Endodermal cell (in vitro differentiated cells): ENCODE data around the gene CAMSAP1. TPM values are rescaled to one million over a fixed set of nuclear protein-coding genes. Genes with fewer than 3 reads are reported as not detected.

ENCODE experiments used
- DNase-seq: peaks from one replicate; pipeline ENCODE4 v3.0.0-alpha.2; 2017
- H3K27ac ChIP-seq: 2 replicates; pipeline ENCODE4 v1.5.1; 2013; ENCODE audit warnings: mild to moderate bottlenecking, low read depth, low read length, moderate library complexity
- H3K27me3 ChIP-seq: 2 replicates; pipeline ENCODE4 v1.6.1; 2013; ENCODE audit warnings: mild to moderate bottlenecking, low read length, moderate library complexity; ENCODE audit not compliant: insufficient read depth, control insufficient read depth, poor library complexity, severe bottlenecking
- H3K36me3 ChIP-seq: 2 replicates; pipeline ENCODE4 v1.7.0; 2013; ENCODE audit warnings: mild to moderate bottlenecking, low read length, moderate library complexity; ENCODE audit not compliant: control insufficient read depth, insufficient read depth
- H3K4me1 ChIP-seq: one replicate; pipeline ENCODE4 v1.7.0; 2013; ENCODE audit warnings: low read length; ENCODE audit not compliant: control insufficient read depth, insufficient read depth
- H3K4me3 ChIP-seq: 2 replicates; pipeline ENCODE4 v1.5.1; 2013; ENCODE audit warnings: mild to moderate bottlenecking, low read length, moderate library complexity
- H3K9ac ChIP-seq: 2 replicates; pipeline ENCODE4 v1.6.1; 2013; ENCODE audit warnings: mild to moderate bottlenecking, low read length, moderate library complexity; ENCODE audit not compliant: poor library complexity, severe bottlenecking; ENCODE audit errors: extremely low read depth
- H3K9me3 ChIP-seq: 2 replicates; pipeline ENCODE4 v1.6.1; 2013; ENCODE audit warnings: mild to moderate bottlenecking, low read length, moderate library complexity; ENCODE audit not compliant: control insufficient read depth
- H3K27ac Mint-ChIP-seq: 2 replicates; pipeline ENCODE4 v1.8.0; 2020; ENCODE audit warnings: mixed read lengths
- H3K27me3 Mint-ChIP-seq: 2 replicates; pipeline ENCODE4 v1.8.0; 2021; ENCODE audit warnings: mild to moderate bottlenecking, mixed read lengths; ENCODE audit not compliant: insufficient read depth
- H3K36me3 Mint-ChIP-seq: 2 replicates; pipeline ENCODE4 v1.8.0; 2020; ENCODE audit warnings: low read depth, mixed read lengths
- H3K4me1 Mint-ChIP-seq: 2 replicates; pipeline ENCODE4 v1.8.0; 2020; ENCODE audit warnings: mixed read lengths
- H3K4me3 Mint-ChIP-seq: 2 replicates; pipeline ENCODE4 v1.8.0; 2020; ENCODE audit warnings: mild to moderate bottlenecking, moderate library complexity, mixed read lengths
- H3K9me3 Mint-ChIP-seq: 2 replicates; pipeline ENCODE4 v1.8.0; 2020; ENCODE audit warnings: mild to moderate bottlenecking, mixed read lengths
- WGBS, 2 experiments: methylation state at CpG; one replicate each; pipeline versions ENCODE4 v1.1.5 to v1.1.7; 2013; ENCODE audit warnings: missing lambda C conversion rate in 2 of 2, mixed read lengths in 1 of 2; ENCODE audit not compliant: insufficient coverage in 1 of 2, insufficient read length in 1 of 2; 5-methylcytosine and 5-hydroxymethylcytosine counted together
- total RNA-seq, 2 donors: library from RNA; stranded (reverse); fragmentation: NEBNext Ultra II Directional in 1 of 2; extraction: Animal tissue kit (Norgen Biotek cat#: 25700) in 1 of 2; gene quantifications; 2 replicates in 1 of 2; 3 replicates in 1 of 2; pipeline ENCODE4 v1.2.1, GENCODE V29; 2021
- TF ChIP-seq, protein P1 (sequence below): fragments of 200-600 bp; sonication (generic); conservative IDR thresholded peaks from 2 replicates; pipeline ENCODE4 v1.5.0; 2021; ENCODE audit warnings: antibody characterized with exemption, mild to moderate bottlenecking

Gene CAMSAP1
- total RNA-seq, 2 donors from 2014 or later: 40.1 to 43.1 TPM

- Mint-ChIP-seq H3K4me1 (peaks cover 24% of the 10 kb centered on the region), H3K27ac (no peak overlapping the region), H3K9me3 (peaks cover 25% of the 10 kb centered on the region), H3K27me3 (no peaks in the 10 kb centered on the region), H3K4me3 (no peak overlapping the region), H3K36me3 (peaks cover 49% of the 10 kb centered on the region)
- no peak overlapping the region for H3K9ac ChIP-seq
- DNase-seq: no peak
- no peak overlapping the region for H3K27ac ChIP-seq
- TF ChIP-seq, protein P1, sequence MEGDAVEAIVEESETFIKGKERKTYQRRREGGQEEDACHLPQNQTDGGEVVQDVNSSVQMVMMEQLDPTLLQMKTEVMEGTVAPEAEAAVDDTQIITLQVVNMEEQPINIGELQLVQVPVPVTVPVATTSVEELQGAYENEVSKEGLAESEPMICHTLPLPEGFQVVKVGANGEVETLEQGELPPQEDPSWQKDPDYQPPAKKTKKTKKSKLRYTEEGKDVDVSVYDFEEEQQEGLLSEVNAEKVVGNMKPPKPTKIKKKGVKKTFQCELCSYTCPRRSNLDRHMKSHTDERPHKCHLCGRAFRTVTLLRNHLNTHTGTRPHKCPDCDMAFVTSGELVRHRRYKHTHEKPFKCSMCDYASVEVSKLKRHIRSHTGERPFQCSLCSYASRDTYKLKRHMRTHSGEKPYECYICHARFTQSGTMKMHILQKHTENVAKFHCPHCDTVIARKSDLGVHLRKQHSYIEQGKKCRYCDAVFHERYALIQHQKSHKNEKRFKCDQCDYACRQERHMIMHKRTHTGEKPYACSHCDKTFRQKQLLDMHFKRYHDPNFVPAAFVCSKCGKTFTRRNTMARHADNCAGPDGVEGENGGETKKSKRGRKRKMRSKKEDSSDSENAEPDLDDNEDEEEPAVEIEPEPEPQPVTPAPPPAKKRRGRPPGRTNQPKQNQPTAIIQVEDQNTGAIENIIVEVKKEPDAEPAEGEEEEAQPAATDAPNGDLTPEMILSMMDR: no peak
- H3K27me3 ChIP-seq: no peaks in the 10 kb centered on the region
- H3K9me3 ChIP-seq: peaks cover 15% of the 10 kb centered on the region
- H3K4me3 ChIP-seq: no peak overlapping the region
- WGBS, 2 experiments: 72 to 73% methylated on average over 3 of the region's 3 CpGs
- peaks cover 32% of the 10 kb centered on the region for H3K36me3 ChIP-seq
- H3K4me1 ChIP-seq: peaks cover 3% of the 10 kb centered on the region
Observed at GRCh38 chr9:135903358-135903656, 4.0 kb downstream of the CAMSAP1 start.

- H3K27me3 Mint-ChIP-seq: no peaks in the 10 kb centered on the region
- H3K36me3 ChIP-seq: peaks cover 36% of the 10 kb centered on the region
- WGBS, 2 experiments: 93 to 97% methylated on average over 11 to 12 of the region's 12 CpGs
- H3K9me3 ChIP-seq: peaks cover 20% of the 10 kb centered on the region
- TF ChIP-seq, protein P1: no peak
- peaks cover 54% of the 10 kb centered on the region for H3K36me3 Mint-ChIP-seq
- H3K9me3 Mint-ChIP-seq: peaks cover 25% of the 10 kb centered on the region
- H3K9ac ChIP-seq: no peak overlapping the region
- peaks cover 24% of the 10 kb centered on the region for H3K4me1 Mint-ChIP-seq
- H3K27ac ChIP-seq: no peak overlapping the region
- peaks cover 3% of the 10 kb centered on the region for H3K4me1 ChIP-seq
- DNase-seq: no peak
- no peak overlapping the region for H3K27ac Mint-ChIP-seq
- H3K4me3 Mint-ChIP-seq: no peak overlapping the region
- H3K27me3 ChIP-seq: no peaks in the 10 kb centered on the region
- no peak overlapping the region for H3K4me3 ChIP-seq
Observed at GRCh38 chr9:135902655-135903357, 4.5 kb downstream of the CAMSAP1 start.

DNA sequence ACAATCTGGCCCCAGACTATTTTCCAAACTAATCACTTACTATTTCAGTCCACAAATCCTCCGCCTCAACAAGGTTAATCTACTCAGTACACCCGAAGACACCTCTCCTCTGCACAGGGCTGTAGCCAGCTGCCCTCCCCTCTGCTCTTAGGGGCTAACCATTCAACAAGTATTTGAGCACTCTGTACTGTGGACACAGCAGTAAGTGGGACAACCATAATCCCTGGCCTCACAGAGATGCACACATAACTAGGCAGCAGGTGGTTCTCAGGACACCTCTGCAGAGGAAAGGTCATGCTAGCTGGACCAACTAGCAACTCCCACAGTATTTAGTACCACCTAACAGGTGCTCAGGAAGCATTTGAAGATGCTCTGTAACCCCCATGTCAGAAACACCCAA lies 5.5 kb downstream of the CAMSAP1 start:
- no peak for DNase-seq
- peaks cover 24% of the 10 kb centered on the region for H3K4me1 Mint-ChIP-seq
- H3K27me3 Mint-ChIP-seq: no peaks in the 10 kb centered on the region
- TF ChIP-seq, protein P1: no peak
- H3K9me3 Mint-ChIP-seq: peaks cover 25% of the 10 kb centered on the region
- H3K36me3 Mint-ChIP-seq: peaks cover 59% of the 10 kb centered on the region
- H3K4me3 ChIP-seq: no peak overlapping the region
- 84 to 92% methylated on average over 2 of the region's 2 CpGs for WGBS, 2 experiments
- peaks cover 25% of the 10 kb centered on the region for H3K9me3 ChIP-seq
- no peak overlapping the region for H3K4me3 Mint-ChIP-seq
- no peak overlapping the region for H3K27ac ChIP-seq
- peaks cover 43% of the 10 kb centered on the region for H3K36me3 ChIP-seq
- peaks cover 3% of the 10 kb centered on the region for H3K4me1 ChIP-seq
- H3K9ac ChIP-seq: no peak overlapping the region
- H3K27me3 ChIP-seq: no peaks in the 10 kb centered on the region
- H3K27ac Mint-ChIP-seq: peak overlapping the region; percentile 19
